ENCODE results near the gene TAGLN2. TPM values are rescaled to one million over a fixed set of nuclear protein-coding genes. Genes with fewer than 3 reads are reported as not detected.

Gene TAGLN2
- total and polyA plus RNA-seq, 4 donors, result 483 to 788 (median 749) TPM

DNA sequence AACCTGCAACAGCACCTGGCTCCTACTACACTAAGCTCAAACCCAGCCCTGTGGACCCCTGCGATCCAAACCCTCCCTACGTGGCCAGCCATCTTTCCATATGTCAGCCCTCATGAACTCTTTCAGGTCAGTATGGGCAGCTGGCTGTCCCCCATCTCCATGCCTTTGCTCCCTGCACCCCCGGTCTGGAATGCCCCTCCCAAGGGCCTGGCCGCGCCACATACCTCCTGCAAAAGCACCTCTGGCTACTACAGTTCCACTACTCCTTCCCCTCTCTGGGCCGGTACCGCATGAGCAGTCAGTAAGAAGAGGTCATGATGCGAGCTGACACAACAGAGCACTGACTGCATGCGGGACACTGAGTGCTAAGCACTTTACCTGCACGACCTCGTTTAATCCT is 10.0 kb upstream of the TAGLN2 start:
- no peaks in the 10 kb centered on the region for H3K9me3 ChIP-seq (ENCODE audit: control insufficient read depth in 4 of 4, insufficient read depth in 3 of 4, low read length in 3 of 4)
- WGBS, 2 donors, result 94 to 95% methylated on average over 11 of the region's 11 CpGs
- H3K27me3 ChIP-seq (ENCODE audit: control insufficient read depth in 3 of 3, insufficient read depth in 3 of 3, low read length in 2 of 3), result no peaks in the 10 kb centered on the region
- H3K27ac ChIP-seq (ENCODE audit: low read depth in 1 of 2, low read length in 1 of 2), result no peak overlapping the region
- H3K9ac ChIP-seq (ENCODE audit: insufficient read depth in 1 of 2, low read length in 2 of 2), result no peak overlapping the region
- TF ChIP-seq, protein P1, sequence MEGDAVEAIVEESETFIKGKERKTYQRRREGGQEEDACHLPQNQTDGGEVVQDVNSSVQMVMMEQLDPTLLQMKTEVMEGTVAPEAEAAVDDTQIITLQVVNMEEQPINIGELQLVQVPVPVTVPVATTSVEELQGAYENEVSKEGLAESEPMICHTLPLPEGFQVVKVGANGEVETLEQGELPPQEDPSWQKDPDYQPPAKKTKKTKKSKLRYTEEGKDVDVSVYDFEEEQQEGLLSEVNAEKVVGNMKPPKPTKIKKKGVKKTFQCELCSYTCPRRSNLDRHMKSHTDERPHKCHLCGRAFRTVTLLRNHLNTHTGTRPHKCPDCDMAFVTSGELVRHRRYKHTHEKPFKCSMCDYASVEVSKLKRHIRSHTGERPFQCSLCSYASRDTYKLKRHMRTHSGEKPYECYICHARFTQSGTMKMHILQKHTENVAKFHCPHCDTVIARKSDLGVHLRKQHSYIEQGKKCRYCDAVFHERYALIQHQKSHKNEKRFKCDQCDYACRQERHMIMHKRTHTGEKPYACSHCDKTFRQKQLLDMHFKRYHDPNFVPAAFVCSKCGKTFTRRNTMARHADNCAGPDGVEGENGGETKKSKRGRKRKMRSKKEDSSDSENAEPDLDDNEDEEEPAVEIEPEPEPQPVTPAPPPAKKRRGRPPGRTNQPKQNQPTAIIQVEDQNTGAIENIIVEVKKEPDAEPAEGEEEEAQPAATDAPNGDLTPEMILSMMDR (IDR thresholded peaks at IDR 0.05; ENCODE audit: control extremely low read depth, extremely low read depth), result no peak
- no peak overlapping the region for H3K4me3 ChIP-seq
- DNase-seq, result no peak
- peaks cover 0 to 14% (median 5%) of the 10 kb centered on the region in 5 donors for H3K4me1 ChIP-seq (ENCODE audit: control insufficient read depth in 5 of 5, insufficient read depth in 5 of 5, low read length in 5 of 5)
- ATAC-seq (ENCODE audit: insufficient read depth, low FRiP score), result no peak
- no peaks in the 10 kb centered on the region for H3K36me3 ChIP-seq (ENCODE audit: control insufficient read depth in 4 of 4, insufficient read depth in 4 of 4, low read length in 4 of 4)

DNA sequence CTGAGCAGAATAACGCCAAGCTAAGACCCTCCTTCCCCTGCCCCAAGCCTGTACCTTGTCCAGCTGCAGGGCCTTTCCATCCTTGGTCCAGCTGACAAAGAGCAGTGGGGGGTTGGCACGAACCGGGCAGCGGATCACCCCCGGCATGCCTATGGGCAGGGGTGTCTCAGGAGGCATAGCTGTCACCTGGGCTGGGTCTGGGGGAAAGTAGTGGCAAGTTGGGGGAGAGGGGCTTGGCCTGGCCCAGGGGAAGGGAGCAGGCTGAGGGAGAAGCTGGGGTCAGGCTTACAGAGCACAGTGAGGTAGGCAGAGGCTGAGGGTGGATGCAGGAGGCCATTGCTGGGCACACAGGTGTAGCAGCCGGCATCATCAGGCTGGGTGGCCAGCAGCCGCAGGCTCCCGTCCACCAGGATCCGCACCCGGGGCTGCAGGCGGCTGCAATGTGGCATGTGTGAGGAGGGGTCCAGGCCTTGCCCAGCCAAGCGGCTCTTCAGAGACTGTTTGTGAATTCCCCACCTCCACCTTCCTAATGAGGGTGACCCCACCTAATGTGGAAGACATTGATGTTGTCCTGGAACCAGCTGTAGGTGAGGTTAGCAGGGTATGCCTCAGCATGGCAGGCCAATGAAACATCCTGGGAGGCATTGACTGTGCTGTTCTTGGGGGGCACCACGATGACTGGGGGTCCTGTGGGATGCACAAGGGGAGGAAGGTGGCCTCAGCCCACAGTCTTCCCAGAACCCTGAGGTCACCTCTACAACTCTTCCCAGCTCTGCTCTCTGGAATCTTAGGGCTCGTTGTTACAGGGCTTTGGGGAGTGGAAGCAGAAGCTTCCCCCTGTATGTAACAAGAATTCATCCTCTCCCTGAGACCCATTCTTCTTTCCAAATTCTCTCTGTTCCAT is 9.1 kb upstream of the TAGLN2 start:
- no peak overlapping the region for H3K9ac ChIP-seq (ENCODE audit: insufficient read depth in 1 of 2, low read length in 2 of 2)
- peaks cover 0 to 14% (median 5%) of the 10 kb centered on the region in 5 donors for H3K4me1 ChIP-seq (ENCODE audit: control insufficient read depth in 5 of 5, insufficient read depth in 5 of 5, low read length in 5 of 5)
- no peaks in the 10 kb centered on the region for H3K27me3 ChIP-seq (ENCODE audit: control insufficient read depth in 3 of 3, insufficient read depth in 3 of 3, low read length in 2 of 3)
- ATAC-seq (ENCODE audit: insufficient read depth, low FRiP score) (no peak), DNase-seq (no peak)
- no peaks in the 10 kb centered on the region for H3K9me3 ChIP-seq (ENCODE audit: control insufficient read depth in 4 of 4, insufficient read depth in 3 of 4, low read length in 3 of 4)
- no peaks in the 10 kb centered on the region for H3K36me3 ChIP-seq (ENCODE audit: control insufficient read depth in 4 of 4, insufficient read depth in 4 of 4, low read length in 4 of 4)
- TF ChIP-seq, protein P1 (IDR thresholded peaks at IDR 0.05; ENCODE audit: control extremely low read depth, extremely low read depth), result no peak
- WGBS, 2 donors, result 95 to 98% methylated on average over 14 of the region's 14 CpGs
- no peak overlapping the region for H3K27ac ChIP-seq (ENCODE audit: low read depth in 1 of 2, low read length in 1 of 2)
- no peak overlapping the region for H3K4me3 ChIP-seq

DNA sequence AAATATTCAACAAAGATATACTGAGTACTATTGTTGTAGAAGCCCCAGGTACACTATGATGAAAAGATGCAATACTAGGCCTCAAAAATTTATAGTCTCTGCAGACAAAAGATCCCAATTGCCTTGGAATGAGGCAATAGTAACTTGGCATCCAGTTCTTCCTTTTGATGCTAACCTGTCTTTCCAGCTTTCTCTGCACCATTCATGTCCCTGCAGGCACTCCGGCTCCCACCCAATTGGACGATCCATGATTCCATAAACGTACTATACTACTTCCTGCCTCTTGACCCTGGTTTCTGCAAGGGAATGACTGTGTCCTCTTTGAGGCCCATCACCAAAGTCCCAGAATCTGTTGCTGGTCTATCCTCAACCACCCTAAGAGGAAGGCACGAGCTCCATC is 8.0 kb upstream of the TAGLN2 start:
- TF ChIP-seq, protein P1 (IDR thresholded peaks at IDR 0.05; ENCODE audit: control extremely low read depth, extremely low read depth), result no peak
- WGBS, 2 donors, result 80 to 88% methylated on average over 4 of the region's 4 CpGs
- Histone ChIP-seq H3K4me3 (no peak overlapping the region), H3K27me3 (ENCODE audit: control insufficient read depth in 3 of 3, insufficient read depth in 3 of 3, low read length in 2 of 3) (no peaks in the 10 kb centered on the region), H3K9me3 (ENCODE audit: control insufficient read depth in 4 of 4, insufficient read depth in 3 of 4, low read length in 3 of 4) (no peaks in the 10 kb centered on the region), H3K27ac (ENCODE audit: low read depth in 1 of 2, low read length in 1 of 2) (no peak overlapping the region), H3K36me3 (ENCODE audit: control insufficient read depth in 4 of 4, insufficient read depth in 4 of 4, low read length in 4 of 4) (no peaks in the 10 kb centered on the region), H3K9ac (ENCODE audit: insufficient read depth in 1 of 2, low read length in 2 of 2) (no peak overlapping the region), H3K4me1 (ENCODE audit: control insufficient read depth in 5 of 5, insufficient read depth in 5 of 5, low read length in 5 of 5) (peaks cover 0 to 14% (median 5%) of the 10 kb centered on the region in 5 donors)
- no peak for DNase-seq
- no peak for ATAC-seq (ENCODE audit: insufficient read depth, low FRiP score)
